HTR-8/SVneo (cell line): Measurements from ENCODE around the gene HDAC3.
A peak's percentile ranks its signal among the peaks of the same experiment; 100 is the strongest.

Experiments used
- DNase-seq: peaks from one replicate; pipeline ENCODE4 v3.0.0; 2011; ENCODE audit warnings: low spot score, mixed read lengths; ENCODE audit not compliant: insufficient read length
- FAIRE-seq: peaks from 2 replicates; lab custom pipeline; 2011; peaks lifted over from hg19 to GRCh38; lab: Jason Lieb, UNC

Gene HDAC3

DNA sequence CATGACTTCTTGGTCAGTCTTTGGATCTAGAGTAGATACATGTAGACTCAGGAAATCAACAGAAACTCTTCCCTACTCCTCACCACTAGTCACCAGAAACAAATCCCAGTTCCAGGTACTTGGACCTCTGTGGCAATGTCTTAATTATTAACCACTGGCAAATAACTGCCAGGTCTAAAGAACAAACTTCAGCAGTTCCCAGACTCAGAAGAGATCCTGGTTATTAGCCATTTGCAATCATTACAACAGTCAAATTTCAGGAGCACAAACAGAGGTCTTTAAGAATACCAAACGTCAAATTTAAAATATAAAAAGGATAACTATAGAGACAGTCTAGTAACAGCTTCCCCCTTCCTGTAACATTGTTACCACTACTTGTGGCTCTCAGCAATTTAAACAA is 28.1 kb downstream of the HDAC3 start:
- FAIRE-seq (no peak), DNase-seq (no peak)

GRCh38 chr5:141608046-141608445 is 28.6 kb downstream of the HDAC3 start:
- DNase-seq (no peak), FAIRE-seq (no peak)

DNA sequence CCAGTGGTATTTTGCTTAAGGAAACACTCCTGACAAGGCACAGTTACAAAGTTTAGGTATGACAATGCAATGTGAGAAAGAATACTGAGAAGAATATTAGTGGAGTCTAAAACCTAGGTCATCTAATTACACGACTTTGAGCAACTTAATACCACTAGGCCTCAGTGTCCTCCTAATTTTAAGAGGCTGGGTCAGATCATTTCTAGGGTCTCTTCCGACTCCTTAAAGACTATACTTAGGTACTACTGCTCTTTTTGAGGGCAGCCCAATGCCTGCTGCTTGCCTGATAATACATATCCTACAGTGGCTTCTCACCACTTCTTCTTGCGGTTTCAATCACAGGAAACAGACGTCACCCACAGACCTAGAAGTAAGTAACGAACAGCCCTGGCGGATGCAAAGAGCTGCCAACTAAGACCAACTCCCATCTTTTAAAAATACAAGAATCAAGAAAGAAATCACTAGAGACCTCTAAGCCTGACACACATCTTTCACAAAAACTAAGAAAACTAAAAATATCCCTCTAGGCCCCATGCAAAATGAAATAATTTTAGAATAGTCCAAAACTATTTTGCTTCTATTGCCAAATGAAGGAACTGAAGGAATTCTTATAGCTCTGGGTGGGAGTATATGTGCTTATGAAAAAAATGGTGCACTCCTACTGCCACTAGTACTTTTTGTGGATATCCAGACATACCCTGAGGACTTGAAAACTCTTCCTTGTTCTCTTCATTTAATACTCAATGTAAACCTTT is 30.9 kb downstream of the HDAC3 start:
- FAIRE-seq: no peak
- no peak for DNase-seq

DNA sequence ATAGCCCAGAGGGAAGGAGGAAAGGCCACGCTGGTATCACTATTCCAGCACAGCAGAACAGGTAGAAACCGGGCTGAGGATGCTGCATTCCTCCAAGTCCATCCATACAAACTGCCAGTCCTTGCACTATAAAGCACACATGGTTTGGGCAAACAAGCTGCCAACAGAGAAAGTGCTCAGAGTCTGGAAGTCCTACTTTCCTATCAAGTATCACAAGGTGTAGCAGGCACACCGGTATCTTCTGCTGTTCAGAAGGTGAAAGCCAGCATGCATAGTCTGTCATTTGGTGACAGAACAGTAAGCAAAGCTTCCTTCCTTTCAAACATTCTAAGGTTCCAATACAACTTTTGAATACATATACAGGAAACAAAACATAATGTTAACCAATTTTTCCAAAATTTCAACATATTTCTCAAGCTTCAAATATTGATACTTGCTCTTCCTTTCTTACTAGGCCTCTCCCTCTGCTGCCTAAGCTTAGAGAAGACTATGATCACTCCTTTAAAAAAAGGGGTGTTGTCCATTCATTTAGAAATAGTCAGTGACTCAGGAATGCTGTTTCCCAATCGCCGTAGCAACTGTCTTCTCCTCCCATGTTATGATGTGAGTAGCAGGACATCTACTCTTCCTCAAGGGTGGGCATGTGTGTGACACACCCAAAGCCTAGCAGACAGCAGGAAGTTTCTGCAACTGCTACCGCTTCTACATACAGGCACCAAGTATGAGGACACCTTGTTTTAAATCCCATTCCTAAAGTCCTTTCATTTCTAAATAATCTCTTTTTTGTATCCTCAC is 32.5 kb downstream of the HDAC3 start:
- DNase-seq (peak; percentile 81), FAIRE-seq (peak; percentile 23)

- FAIRE-seq: no peak
Measured at GRCh38 chr5:141602606-141603005, 34.0 kb downstream of the HDAC3 start.

GRCh38 chr5:141598391-141599345 is 38.0 kb downstream of the HDAC3 start:
- no peak for FAIRE-seq

More at GRCh38 chr5:141602606-141603005, 34.0 kb downstream of the HDAC3 start:
- no peak for DNase-seq

DNA sequence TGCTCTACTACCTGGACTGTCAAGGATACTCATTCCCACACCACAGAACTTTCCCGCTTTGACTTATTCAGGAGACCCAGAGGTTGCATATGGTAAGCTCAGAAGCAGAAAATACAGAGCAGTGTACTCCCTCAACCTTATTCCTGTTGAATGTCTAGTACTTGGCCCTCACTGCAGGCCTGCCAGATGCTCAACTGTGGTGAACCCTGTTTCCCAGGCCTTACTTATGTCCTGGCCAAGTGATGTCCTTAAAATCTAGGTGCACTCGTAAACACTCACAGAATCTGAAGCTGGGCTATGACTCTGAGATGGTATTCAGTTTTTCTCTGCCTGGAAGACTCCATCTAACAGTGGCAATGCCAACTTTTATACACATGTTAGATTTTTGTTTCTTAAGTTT is 38.8 kb downstream of the HDAC3 start:
- DNase-seq (no peak), FAIRE-seq (no peak)

More at GRCh38 chr5:141598391-141599345, 38.0 kb downstream of the HDAC3 start:
- no peak for DNase-seq

DNA sequence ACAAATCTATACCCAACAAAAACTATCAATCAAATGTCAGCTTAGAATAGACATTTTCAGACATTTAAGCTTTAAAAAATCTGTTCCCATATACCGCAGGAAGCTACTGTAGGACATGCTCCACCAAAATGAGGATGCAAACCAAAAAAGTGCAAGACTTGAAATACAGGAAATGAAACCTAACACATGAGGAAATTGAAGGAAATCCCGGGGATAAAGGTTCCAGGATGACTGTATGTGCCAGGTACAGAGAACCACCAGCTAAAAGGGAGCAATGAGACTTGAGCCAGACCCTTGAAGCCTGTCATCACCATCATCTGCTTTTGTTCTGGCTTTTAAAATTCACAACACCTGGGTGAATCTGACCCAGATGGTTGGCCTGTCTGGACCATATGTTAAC is 39.3 kb downstream of the HDAC3 start:
- DNase-seq: no peak

GRCh38 chr5:141596867-141597266 is 39.8 kb downstream of the HDAC3 start:
- DNase-seq (no peak), FAIRE-seq (no peak)

More for the DNA sequence above, 39.3 kb downstream of the HDAC3 start:
- no peak for FAIRE-seq

DNA sequence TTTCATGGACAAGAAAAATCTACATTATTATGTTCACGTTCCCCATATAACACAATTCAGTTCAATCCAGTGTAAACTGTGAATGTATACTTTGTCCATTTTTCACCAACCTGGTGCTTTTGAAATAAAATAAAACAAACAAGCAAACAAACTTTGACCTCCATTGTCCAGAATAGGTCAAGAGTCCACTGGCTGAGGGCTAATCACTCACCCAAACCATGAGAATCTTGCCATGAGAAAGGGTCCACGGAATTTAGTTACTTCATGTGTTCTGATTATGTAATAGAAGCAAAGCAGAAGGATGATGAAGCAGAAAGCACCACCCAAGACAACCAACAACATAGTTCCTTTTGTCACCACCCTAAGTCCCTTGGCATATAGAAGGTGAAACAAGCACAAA is 46.5 kb downstream of the HDAC3 start:
- FAIRE-seq: no peak
- DNase-seq: no peak

GRCh38 chr5:141586246-141586645 is 50.4 kb downstream of the HDAC3 start:
- no peak for FAIRE-seq

GRCh38 chr5:141585594-141585993 is 51.1 kb downstream of the HDAC3 start:
- DNase-seq: no peak
- FAIRE-seq: no peak

More at GRCh38 chr5:141586246-141586645, 50.4 kb downstream of the HDAC3 start:
- DNase-seq: no peak

- DNase-seq (no peak), FAIRE-seq (no peak)
Measured at GRCh38 chr5:141574122-141574510, 62.5 kb downstream of the HDAC3 start.

DNA sequence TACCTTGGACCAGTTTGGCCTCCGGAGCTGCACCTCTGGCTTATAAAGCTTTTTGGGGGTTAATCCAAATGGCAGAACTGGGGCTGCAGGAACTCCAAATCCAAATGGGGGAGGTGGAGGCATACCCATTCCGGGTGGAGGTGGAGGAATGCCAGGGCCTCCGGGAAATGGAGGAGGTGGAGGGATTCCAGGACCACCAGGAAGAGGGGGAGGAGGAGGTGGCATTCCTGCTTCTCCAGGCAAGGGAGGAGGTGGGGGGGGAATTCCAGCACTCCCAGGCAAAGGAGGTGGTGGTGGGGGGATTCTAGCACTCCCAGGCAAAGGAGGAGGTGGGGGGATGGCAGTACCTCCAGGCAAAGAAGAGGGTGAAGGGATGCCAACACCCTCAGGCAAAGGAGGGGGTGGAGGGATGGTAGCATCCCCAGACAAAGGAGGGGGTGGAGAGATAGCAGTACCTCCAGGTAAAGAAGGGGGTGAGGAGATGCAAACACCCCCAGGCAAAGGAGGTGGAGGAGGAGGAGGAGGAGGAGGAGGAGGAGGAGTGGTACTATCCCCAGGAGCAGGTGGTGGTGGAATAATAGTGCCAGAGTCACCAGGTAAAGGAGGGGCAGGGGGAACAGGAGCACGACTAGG is 63.0 kb downstream of the HDAC3 start:
- no peak for DNase-seq
- FAIRE-seq: no peak
